UCSD-AML1 (cell line): ENCODE results near the gene DLG3.
"Not testable (repeated sequence)": the region's sequence is repeated elsewhere in the genome, so short reads cannot be mapped to it uniquely, and the experiment has no call there.

ENCODE experiments used
- DNase-seq: peaks from one replicate; lab custom pipeline; 2025; ENCODE audit not compliant: unreplicated experiment; lab: John Stamatoyannopoulos, UW

DLG3 gene

GRCh38 chrX:70509078-70509477, 64.4 kb downstream of the DLG3 start:
- DNase-seq = no peak

GRCh38 chrX:70515270-70515669, 70.6 kb downstream of the DLG3 start:
- not testable (repeated sequence) for DNase-seq

GRCh38 chrX:70515692-70516091, 71.1 kb downstream of the DLG3 start:
- not testable (repeated sequence) for DNase-seq

- no peak for DNase-seq
Measured at GRCh38 chrX:70525733-70526132, 81.1 kb downstream of the DLG3 start.

GRCh38 chrX:70527053-70527452, 82.4 kb downstream of the DLG3 start:
- no peak for DNase-seq

- no peak for DNase-seq
Measured at GRCh38 chrX:70527610-70528345, 83.1 kb downstream of the DLG3 start.

- no peak for DNase-seq
Measured at GRCh38 chrX:70535198-70535597, 90.6 kb downstream of the DLG3 start.

GRCh38 chrX:70549429-70549828, 104.8 kb downstream of the DLG3 start:
- no peak for DNase-seq

- no peak for DNase-seq
Measured at GRCh38 chrX:70552130-70552704, 107.6 kb downstream of the DLG3 start.

GRCh38 chrX:70553516-70553915, 108.9 kb downstream of the DLG3 start:
- no peak for DNase-seq

GRCh38 chrX:70554081-70554480, 109.4 kb downstream of the DLG3 start:
- DNase-seq = no peak

GRCh38 chrX:70554523-70554922, 109.9 kb downstream of the DLG3 start:
- no peak for DNase-seq

- no peak for DNase-seq
Measured at GRCh38 chrX:70554948-70555347, 110.3 kb downstream of the DLG3 start.
